Stimulated activated CD4-positive, alpha-beta T cell treated with anti-CD3 and anti-CD28 coated beads, Interleukin-1b, Interleukin-23, amount 100 ng/mL, for 48 hours (primary cell): ENCODE data around the gene MAGEA2B.
"Not testable (repeated sequence)": the region's sequence is repeated elsewhere in the genome, so short reads cannot be mapped to it uniquely, and the experiment has no call there.

Experiments used
- DNase-seq: peaks from one replicate; pipeline ENCODE4 v3.0.0-alpha.2; 2020

MAGEA2B gene

GRCh38 chrX:152758918-152759317 is 44.5 kb downstream of the MAGEA2B start, which contains the start of gene CSAG3:
Gene CSAG3, plus strand, starts transcription at chrX:152759218.
- DNase-seq: not testable (repeated sequence)

GRCh38 chrX:152759544-152759943 is 45.1 kb downstream of the MAGEA2B start:
- DNase-seq: not testable (repeated sequence)

GRCh38 chrX:152761582-152761981 is 47.2 kb downstream of the MAGEA2B start:
- DNase-seq: not testable (repeated sequence)

- not testable (repeated sequence) for DNase-seq
These were observed 52.1 kb downstream of the MAGEA2B start for GRCh38 chrX:152766562-152766961.
